Lower leg skin (tissue), 4 donors: ENCODE measurements around the gene ARHGEF16. TPM values are rescaled to one million over a fixed set of nuclear protein-coding genes. Genes with fewer than 3 reads are reported as not detected.

ENCODE experiments used
- DNase-seq, 2 donors: peaks; one replicate each; pipeline ENCODE4 v3.0.0-alpha.2; 2019; ENCODE audit warnings: low spot score in 2 of 2
- H3K4me3 ChIP-seq: fragments of 200-600 bp; sonication (generic); 2 replicates; pipeline ENCODE4 v1.5.1; 2017; ENCODE audit warnings: mild to moderate bottlenecking, low read depth; ENCODE audit not compliant: poor library complexity, severe bottlenecking
- POLR2A ChIP-seq, 2 donors: fragments of 450-650 bp; IDR thresholded peaks; one replicate each; pipeline ENCODE4 v1.6.1; 2016 to 2017; ENCODE audit warnings: antibody characterized with exemption in 2 of 2, mild to moderate bottlenecking in 1 of 2, moderate library complexity in 1 of 2
- WGBS, 2 donors: methylation state at CpG; one replicate each; pipeline ENCODE4 v1.1.5; 2018; 5-methylcytosine and 5-hydroxymethylcytosine counted together
- intact Hi-C: fragments of 100-400 bp; cut with DNase I; formaldehyde crosslinking; loops from one replicate; pipeline ENCODE4 v1.15.0; 2023; ENCODE audit warnings: low total_unique reads
- total RNA-seq, 4 donors: library from RNA; depleted of rRNA; stranded (reverse); fragments of >200 nt; gene quantifications; one replicate each; pipeline ENCODE4 v1.1.0, GENCODE V29; 2016
- TF ChIP-seq, protein P1 (sequence below), 3 donors: fragments of 450-650 bp; IDR thresholded peaks; one replicate each; pipeline ENCODE4 v1.5.1; 2016; ENCODE audit warnings: antibody characterized with exemption in 3 of 3, mild to moderate bottlenecking in 3 of 3, moderate library complexity in 2 of 3

ARHGEF16 gene
- total RNA-seq, 4 donors from 2014 or later: 7.9 to 11.5 (median 9.8) TPM

DNA sequence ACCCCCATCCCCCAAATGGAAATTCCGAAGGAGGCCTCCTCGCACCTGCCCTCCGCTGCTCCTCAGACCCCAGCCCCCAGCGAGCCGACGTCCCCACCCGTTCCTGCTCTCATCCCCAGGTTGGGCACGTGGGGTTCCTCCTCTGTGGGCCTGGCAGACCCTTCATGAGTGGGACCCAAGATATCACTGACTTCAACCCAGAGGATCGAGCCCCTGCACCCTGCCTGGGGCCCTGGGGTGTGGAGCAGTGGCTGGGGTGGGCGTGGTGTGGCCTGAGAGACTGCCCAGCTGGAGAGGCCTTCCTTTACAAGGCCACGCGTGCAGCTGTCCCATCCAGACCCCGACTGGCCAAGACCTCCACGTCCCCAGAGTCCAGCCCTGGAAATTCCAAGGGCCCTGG is 17.6 kb upstream of the ARHGEF16 start:
- TF ChIP-seq POLR2A (IDR thresholded peaks at IDR 0.05): no peak
- TF ChIP-seq, protein P1, sequence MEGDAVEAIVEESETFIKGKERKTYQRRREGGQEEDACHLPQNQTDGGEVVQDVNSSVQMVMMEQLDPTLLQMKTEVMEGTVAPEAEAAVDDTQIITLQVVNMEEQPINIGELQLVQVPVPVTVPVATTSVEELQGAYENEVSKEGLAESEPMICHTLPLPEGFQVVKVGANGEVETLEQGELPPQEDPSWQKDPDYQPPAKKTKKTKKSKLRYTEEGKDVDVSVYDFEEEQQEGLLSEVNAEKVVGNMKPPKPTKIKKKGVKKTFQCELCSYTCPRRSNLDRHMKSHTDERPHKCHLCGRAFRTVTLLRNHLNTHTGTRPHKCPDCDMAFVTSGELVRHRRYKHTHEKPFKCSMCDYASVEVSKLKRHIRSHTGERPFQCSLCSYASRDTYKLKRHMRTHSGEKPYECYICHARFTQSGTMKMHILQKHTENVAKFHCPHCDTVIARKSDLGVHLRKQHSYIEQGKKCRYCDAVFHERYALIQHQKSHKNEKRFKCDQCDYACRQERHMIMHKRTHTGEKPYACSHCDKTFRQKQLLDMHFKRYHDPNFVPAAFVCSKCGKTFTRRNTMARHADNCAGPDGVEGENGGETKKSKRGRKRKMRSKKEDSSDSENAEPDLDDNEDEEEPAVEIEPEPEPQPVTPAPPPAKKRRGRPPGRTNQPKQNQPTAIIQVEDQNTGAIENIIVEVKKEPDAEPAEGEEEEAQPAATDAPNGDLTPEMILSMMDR (IDR thresholded peaks at IDR 0.05): no peak
- intact Hi-C loops: no loop called here
- 79 to 95% methylated on average over 12 to 14 of the region's 14 CpGs for WGBS, 2 donors
- DNase-seq: no peak
- no peak overlapping the region for H3K4me3 ChIP-seq

GRCh38 chr1:3438661-3439180 is 15.7 kb upstream of the ARHGEF16 start:
- intact Hi-C loops: no loop called here
- 83 to 87% methylated on average over 9 of the region's 9 CpGs for WGBS, 2 donors
- no peak overlapping the region for H3K4me3 ChIP-seq
- no peak for DNase-seq
- TF ChIP-seq, protein P1 (IDR thresholded peaks at IDR 0.05): no peak
- no peak for TF ChIP-seq POLR2A (IDR thresholded peaks at IDR 0.05)

DNA sequence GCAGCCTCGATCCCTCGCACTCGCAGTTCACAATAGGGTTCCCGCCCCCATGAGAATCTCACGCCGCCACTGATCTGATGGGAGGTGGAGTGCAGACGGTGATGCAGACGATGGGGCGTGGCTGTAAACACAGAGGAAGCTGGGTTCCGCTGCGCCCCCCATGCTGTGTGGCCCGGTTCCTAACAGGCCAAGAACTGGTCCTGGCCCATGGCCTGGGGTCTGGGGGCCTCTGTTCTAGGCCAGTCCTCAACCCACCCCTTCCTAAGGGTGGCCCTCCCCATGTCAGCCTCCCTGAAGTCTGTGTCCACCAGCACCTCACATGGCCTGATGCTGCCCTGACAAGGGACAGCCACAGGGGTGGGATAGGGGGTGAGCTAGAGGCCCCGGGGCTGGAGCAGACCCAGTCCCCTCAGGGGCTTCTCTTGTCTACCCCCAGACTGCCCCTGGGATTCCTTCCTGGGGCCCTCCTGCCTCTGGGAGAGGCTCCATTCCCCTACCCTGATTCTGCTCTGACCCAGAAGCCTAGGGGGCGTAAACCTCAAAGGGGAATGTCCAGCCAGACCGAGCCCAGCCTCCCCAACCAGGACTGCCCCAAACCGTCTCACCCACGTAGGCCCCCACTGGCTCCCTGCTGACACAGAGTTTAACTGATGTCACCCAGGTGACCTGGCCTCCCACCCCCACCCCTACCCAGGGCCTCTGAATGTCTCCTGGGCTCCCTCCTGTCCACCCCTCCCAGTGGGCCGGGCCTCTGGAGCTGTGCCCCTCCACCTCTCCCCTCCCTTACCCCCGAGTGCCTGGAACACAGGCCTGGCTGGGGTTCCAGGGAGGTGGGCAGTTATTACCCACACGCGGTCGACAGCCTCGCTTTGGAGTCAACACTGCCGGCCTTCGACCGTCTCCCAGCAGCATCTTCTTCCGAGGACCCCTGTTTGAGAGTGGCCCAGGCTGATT is 14.8 kb upstream of the ARHGEF16 start:
- no peak for DNase-seq
- 78 to 80% methylated on average over 23 to 27 of the region's 27 CpGs for WGBS, 2 donors

DNA sequence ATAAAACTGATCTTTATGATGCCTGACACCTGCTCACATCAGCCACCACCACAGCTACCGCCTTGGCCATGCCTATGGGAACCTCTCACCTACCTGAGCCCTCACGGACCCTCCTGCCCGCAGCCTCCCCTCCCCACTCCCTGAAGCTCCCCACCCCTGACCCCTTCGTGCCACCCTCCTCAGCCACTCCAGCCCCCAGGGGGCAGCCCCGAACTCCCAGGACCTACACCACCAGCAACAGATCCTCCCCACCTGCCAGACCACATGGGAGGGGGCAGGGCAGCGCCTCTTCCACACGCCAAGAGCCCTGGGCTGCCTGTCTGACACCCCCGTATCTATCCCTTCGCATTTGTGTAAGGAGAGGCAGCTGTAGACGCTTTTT is 14.2 kb upstream of the ARHGEF16 start:
- no peak overlapping the region for H3K4me3 ChIP-seq
- TF ChIP-seq, protein P1 (IDR thresholded peaks at IDR 0.05): no peak
- TF ChIP-seq POLR2A (IDR thresholded peaks at IDR 0.05): no peak
- intact Hi-C loops: no loop called here
- no peak for DNase-seq
- 57 to 59% methylated on average over 10 of the region's 10 CpGs for WGBS, 2 donors

More for the DNA sequence above, 14.8 kb upstream of the ARHGEF16 start:
- no peak overlapping the region for H3K4me3 ChIP-seq
- intact Hi-C loops: no loop called here
- TF ChIP-seq, protein P1 (IDR thresholded peaks at IDR 0.05): no peak
- TF ChIP-seq POLR2A (IDR thresholded peaks at IDR 0.05): no peak

DNA sequence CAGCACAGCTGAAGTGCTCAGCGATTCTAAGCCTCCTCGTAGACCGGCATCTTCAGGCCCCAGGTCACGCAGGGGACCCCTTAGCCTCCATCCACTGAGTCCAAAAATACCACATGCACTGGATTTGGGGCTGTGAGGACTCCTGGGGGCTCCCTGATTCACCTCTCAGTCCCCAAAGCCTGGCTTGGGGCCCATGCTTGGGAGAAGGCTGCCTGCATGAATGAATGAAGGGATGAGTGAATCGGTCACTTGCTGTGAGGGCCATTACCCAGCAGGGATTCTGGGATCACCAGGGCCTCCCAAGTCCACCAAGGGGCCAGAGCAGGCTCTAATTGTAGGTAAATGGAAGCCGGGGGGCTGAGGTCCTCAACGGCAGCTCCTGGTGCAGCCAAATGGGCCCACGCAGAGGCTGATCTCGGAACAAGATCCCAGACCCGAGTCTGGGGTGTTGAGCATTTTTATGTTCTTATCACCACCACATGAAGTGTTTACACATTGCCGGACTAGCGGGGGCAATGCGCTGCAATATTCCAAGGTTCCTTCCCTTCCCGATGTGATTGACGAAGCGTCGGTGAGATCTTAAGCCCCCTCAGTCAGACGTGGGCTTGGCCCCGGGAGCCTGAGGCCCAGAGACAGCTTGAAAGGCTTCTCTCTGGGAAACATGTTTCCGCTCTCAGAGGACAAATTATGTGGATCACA is 13.6 kb upstream of the ARHGEF16 start:
- 62 to 72% methylated on average over 20 of the region's 20 CpGs for whole genome bisulfite sequencing, 2 donors
- DNase-seq: no peak
- TF ChIP-seq POLR2A (IDR thresholded peaks at IDR 0.05): no peak
- TF ChIP-seq, protein P1 (IDR thresholded peaks at IDR 0.05): no peak
- no peak overlapping the region for H3K4me3 ChIP-seq
- intact Hi-C loops: no loop called here
